ENCODE data around the gene SDHA. TPM values are rescaled to one million over a fixed set of nuclear protein-coding genes. Genes with fewer than 3 reads are reported as not detected.

SDHA gene
- total RNA-seq, 1 experiment from 2014 or later: 163 TPM

DNA sequence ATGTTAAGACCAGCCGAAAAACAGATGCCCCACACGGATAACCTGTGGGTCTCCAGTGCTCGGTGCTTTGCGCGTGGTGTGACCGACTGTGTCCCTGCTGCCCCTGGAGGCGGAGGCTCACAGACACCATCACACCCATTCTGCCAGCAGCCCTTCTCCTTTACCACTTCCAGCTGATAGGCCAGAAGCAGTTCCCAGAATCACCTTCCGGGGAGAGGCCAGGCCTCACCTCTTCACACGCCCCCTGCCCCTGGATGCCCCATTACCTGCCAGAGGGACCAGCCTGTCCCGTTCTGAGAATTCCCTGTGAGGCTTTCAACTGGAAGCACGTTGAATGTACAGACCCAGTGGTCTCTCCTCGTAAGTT, 48.4 kb upstream of the SDHA start:
- CTCF ChIA-PET: no interaction called here
- Histone ChIP-seq H3K36me3 (ENCODE audit: low read depth, low read length) (no peaks in the 10 kb centered on the region), H3K27me3 (ENCODE audit: low read length) (no peaks in the 10 kb centered on the region), H3K4me1 (ENCODE audit: insufficient read depth, low read length) (peaks cover 24% of the 10 kb centered on the region), H3K9me3 (ENCODE audit: low read length) (no peaks in the 10 kb centered on the region), H3K9me2 (replicated peaks; ENCODE audit: low read length) (no peaks in the 10 kb centered on the region), H3K79me2 (ENCODE audit: low read length) (no peaks in the 10 kb centered on the region), H3K4me3 (ENCODE audit: low read length) (no peak overlapping the region), H2AFZ (ENCODE audit: low read length) (no peak overlapping the region), H3K4me2 (ENCODE audit: low read length) (no peak overlapping the region), H4K20me1 (ENCODE audit: low read length) (no peaks in the 10 kb centered on the region), H3F3A (ENCODE audit: low read length, unreplicated experiment) (no peaks in the 10 kb centered on the region), H3K27ac (ENCODE audit: low read length) (peak overlapping the region; percentile 95), H3K9ac (ENCODE audit: low read length) (peak overlapping the region; percentile 89)
- BruUV-seq (replicated peaks): no TSS peak
- POLR2A ChIA-PET (ENCODE audit: unreplicated experiment): interaction anchor here (1.0 kb wide), 1 partner anchor 22 kb away, joined by 4 read pairs; no protein-coding TSS in a partner anchor
- no peak for ATAC-seq
- no peak for DNase-seq
- TF ChIP-seq EZH2phosphoT487 (IDR thresholded peaks at IDR 0.05; ENCODE audit: borderline replicate concordance, low read length) (no peak), EZH2 (IDR thresholded peaks at IDR 0.05; ENCODE audit: low read length, unreplicated experiment) (no peak)
- TF ChIP-seq, protein P1, sequence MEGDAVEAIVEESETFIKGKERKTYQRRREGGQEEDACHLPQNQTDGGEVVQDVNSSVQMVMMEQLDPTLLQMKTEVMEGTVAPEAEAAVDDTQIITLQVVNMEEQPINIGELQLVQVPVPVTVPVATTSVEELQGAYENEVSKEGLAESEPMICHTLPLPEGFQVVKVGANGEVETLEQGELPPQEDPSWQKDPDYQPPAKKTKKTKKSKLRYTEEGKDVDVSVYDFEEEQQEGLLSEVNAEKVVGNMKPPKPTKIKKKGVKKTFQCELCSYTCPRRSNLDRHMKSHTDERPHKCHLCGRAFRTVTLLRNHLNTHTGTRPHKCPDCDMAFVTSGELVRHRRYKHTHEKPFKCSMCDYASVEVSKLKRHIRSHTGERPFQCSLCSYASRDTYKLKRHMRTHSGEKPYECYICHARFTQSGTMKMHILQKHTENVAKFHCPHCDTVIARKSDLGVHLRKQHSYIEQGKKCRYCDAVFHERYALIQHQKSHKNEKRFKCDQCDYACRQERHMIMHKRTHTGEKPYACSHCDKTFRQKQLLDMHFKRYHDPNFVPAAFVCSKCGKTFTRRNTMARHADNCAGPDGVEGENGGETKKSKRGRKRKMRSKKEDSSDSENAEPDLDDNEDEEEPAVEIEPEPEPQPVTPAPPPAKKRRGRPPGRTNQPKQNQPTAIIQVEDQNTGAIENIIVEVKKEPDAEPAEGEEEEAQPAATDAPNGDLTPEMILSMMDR (conservative IDR thresholded peaks at IDR 0.05; ENCODE audit: low read depth, low read length): no peak
- intact Hi-C loops (cut with micrococcal nuclease): no loop called here

DNA sequence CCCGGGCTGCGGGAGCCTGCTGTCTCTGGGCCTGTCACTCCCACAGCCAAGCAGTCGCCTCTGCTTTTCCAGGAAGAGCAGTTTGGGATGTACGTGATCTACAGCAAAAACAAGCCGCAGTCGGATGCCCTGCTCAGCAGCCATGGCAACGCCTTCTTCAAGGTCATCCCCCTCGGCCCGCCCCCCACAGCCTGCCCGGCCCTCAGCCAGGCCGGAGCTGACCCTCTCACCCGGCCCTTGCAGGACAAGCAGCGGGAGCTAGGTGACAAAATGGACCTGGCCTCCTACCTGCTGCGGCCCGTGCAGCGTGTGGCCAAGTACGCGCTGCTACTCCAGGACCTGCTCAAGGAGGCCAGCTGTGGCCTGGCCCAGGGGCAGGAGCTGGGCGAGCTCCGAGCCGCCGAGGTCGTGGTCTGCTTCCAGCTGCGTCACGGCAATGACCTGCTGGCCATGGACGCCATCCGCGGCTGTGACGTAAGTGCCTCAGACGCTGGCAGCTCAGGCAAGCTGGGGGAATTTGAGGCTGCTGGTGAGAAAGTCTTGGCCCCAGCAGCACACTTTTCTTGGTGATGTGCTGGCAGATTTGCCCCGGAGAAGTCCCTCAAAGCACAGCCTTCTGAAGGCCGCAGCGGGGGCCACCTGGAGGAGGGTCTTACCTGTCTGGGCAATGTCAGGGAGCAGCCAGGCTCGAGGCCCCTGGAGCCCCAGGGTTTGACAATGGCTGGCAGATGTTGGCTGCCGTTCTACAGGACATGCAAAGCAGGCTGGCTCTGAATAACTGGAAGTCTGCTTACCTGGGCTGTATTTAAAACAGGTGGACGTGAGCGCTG, 46.9 kb upstream of the SDHA start:
- ATAC-seq: no peak
- H3K4me3 ChIP-seq (ENCODE audit: low read length): no peak overlapping the region
- no peak for DNase-seq
- H3K36me3 ChIP-seq (ENCODE audit: low read depth, low read length): no peaks in the 10 kb centered on the region
- no peaks in the 10 kb centered on the region for H3K9me3 ChIP-seq (ENCODE audit: low read length)
- no TSS peak for BruUV-seq (replicated peaks)
- intact Hi-C loops (cut with micrococcal nuclease): no loop called here
- H3K4me2 ChIP-seq (ENCODE audit: low read length): no peak overlapping the region
- no peak overlapping the region for H2AFZ ChIP-seq (ENCODE audit: low read length)
- no peaks in the 10 kb centered on the region for H3K27me3 ChIP-seq (ENCODE audit: low read length)
- ChIA-PET CTCF (no interaction called here), POLR2A (ENCODE audit: unreplicated experiment) (no interaction called here)
- no peaks in the 10 kb centered on the region for H4K20me1 ChIP-seq (ENCODE audit: low read length)
- no peaks in the 10 kb centered on the region for H3K79me2 ChIP-seq (ENCODE audit: low read length)
- no peaks in the 10 kb centered on the region for H3F3A ChIP-seq (ENCODE audit: low read length, unreplicated experiment)
- no peak overlapping the region for H3K9ac ChIP-seq (ENCODE audit: low read length)
- TF ChIP-seq, protein P1 (conservative IDR thresholded peaks at IDR 0.05; ENCODE audit: low read depth, low read length): no peak
- TF ChIP-seq EZH2phosphoT487 (IDR thresholded peaks at IDR 0.05; ENCODE audit: borderline replicate concordance, low read length) (no peak), EZH2 (IDR thresholded peaks at IDR 0.05; ENCODE audit: low read length, unreplicated experiment) (no peak)
- peaks cover 24% of the 10 kb centered on the region for H3K4me1 ChIP-seq (ENCODE audit: insufficient read depth, low read length)
- no peak overlapping the region for H3K27ac ChIP-seq (ENCODE audit: low read length)
- H3K9me2 ChIP-seq (replicated peaks; ENCODE audit: low read length): no peaks in the 10 kb centered on the region

DNA sequence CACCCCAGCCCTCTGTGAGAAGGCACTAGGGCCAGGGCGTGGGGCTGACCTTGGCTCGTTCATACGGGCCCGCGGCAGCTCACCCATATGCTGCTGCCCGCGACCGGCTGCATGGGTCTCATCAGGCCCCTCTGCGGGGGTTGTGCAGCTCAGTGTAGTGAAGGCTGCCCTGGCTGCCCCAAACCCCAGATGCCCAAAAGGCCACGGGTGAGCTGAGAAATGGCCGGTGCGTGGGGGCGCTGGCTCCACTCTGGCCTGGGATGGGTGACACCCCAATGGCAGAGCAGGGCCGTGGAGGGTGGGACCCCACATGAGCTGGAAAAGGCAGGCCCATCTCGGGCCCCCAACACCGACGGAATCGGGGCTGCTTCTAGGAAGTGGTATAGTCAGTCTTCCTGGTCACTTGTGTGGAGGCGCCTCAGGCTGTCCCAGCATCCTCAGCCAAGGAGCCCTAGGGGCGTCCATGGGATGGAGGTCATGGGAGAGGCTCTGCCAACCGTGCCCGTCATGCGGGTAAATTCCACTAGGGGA, 46.3 kb upstream of the SDHA start:
- TF ChIP-seq EZH2phosphoT487 (IDR thresholded peaks at IDR 0.05; ENCODE audit: borderline replicate concordance, low read length) (no peak), EZH2 (IDR thresholded peaks at IDR 0.05; ENCODE audit: low read length, unreplicated experiment) (no peak)
- TF ChIP-seq, protein P1 (conservative IDR thresholded peaks at IDR 0.05; ENCODE audit: low read depth, low read length): no peak
- H4K20me1 ChIP-seq (ENCODE audit: low read length): no peaks in the 10 kb centered on the region
- H3K9me2 ChIP-seq (replicated peaks; ENCODE audit: low read length): no peaks in the 10 kb centered on the region
- ChIA-PET CTCF (no interaction called here), POLR2A (ENCODE audit: unreplicated experiment) (no interaction called here)
- H3K79me2 ChIP-seq (ENCODE audit: low read length): no peaks in the 10 kb centered on the region
- no peaks in the 10 kb centered on the region for H3K27me3 ChIP-seq (ENCODE audit: low read length)
- peaks cover 24% of the 10 kb centered on the region for H3K4me1 ChIP-seq (ENCODE audit: insufficient read depth, low read length)
- no peaks in the 10 kb centered on the region for H3F3A ChIP-seq (ENCODE audit: low read length, unreplicated experiment)
- no peak for DNase-seq
- H3K36me3 ChIP-seq (ENCODE audit: low read depth, low read length): no peaks in the 10 kb centered on the region
- no peak overlapping the region for H2AFZ ChIP-seq (ENCODE audit: low read length)
- intact Hi-C loops (cut with micrococcal nuclease): no loop called here
- H3K4me3 ChIP-seq (ENCODE audit: low read length): no peak overlapping the region
- no peak overlapping the region for H3K4me2 ChIP-seq (ENCODE audit: low read length)
- H3K9ac ChIP-seq (ENCODE audit: low read length): no peak overlapping the region
- H3K27ac ChIP-seq (ENCODE audit: low read length): no peak overlapping the region
- no TSS peak for BruUV-seq (replicated peaks)
- no peak for ATAC-seq
- H3K9me3 ChIP-seq (ENCODE audit: low read length): no peaks in the 10 kb centered on the region
